Iris pigment epithelial cell (primary cell): ENCODE data around the gene TXNL4A.

ENCODE experiments used
- DNase-seq: peaks from one replicate; pipeline ENCODE4 v3.0.0-alpha.2; 2011; ENCODE audit warnings: low read depth

Gene TXNL4A

GRCh38 chr18:79963658-79964329, 24.6 kb downstream of the TXNL4A start:
- no peak for DNase-seq

- no peak for DNase-seq
Measured at GRCh38 chr18:79962835-79963657, 25.3 kb downstream of the TXNL4A start.

- peak; percentile 31 for DNase-seq
Measured at GRCh38 chr18:79962311-79962710, 26.1 kb downstream of the TXNL4A start.

GRCh38 chr18:79961527-79962291, 26.7 kb downstream of the TXNL4A start:
- no peak for DNase-seq

- DNase-seq, result no peak
Measured at GRCh38 chr18:79960921-79961526, 27.3 kb downstream of the TXNL4A start.

- DNase-seq, result peak; percentile 72
Measured at GRCh38 chr18:79960161-79960801, 28.1 kb downstream of the TXNL4A start.

GRCh38 chr18:79958981-79959380, 29.4 kb downstream of the TXNL4A start:
- DNase-seq, result no peak

GRCh38 chr18:79956276-79956675, 32.1 kb downstream of the TXNL4A start:
- no peak for DNase-seq

GRCh38 chr18:79955302-79956075, 32.9 kb downstream of the TXNL4A start:
- DNase-seq, result no peak

- no peak for DNase-seq
Measured at GRCh38 chr18:79954791-79955190, 33.6 kb downstream of the TXNL4A start.

GRCh38 chr18:79953971-79954651, 34.3 kb downstream of the TXNL4A start:
- DNase-seq, result no peak

GRCh38 chr18:79952996-79953559, 35.3 kb downstream of the TXNL4A start:
- DNase-seq, result no peak

- DNase-seq, result no peak
Measured at GRCh38 chr18:79952456-79952995, 35.8 kb downstream of the TXNL4A start.

GRCh38 chr18:79951545-79952455, 36.6 kb downstream of the TXNL4A start, which contains the start of gene SLC66A2:
TSS of gene SLC66A2 (minus strand) at chr18:79951653. CDS start at chr18:79950926, 727 bp downstream.
- peak; percentile 84 for DNase-seq

- DNase-seq, result peak; percentile 28
Measured at GRCh38 chr18:79950515-79951341, 37.6 kb downstream of the TXNL4A start.

GRCh38 chr18:79949697-79950487, 38.5 kb downstream of the TXNL4A start:
- no peak for DNase-seq
